ENCODE measurements around the gene GRPEL1.

- TF ChIP-seq, protein P1, sequence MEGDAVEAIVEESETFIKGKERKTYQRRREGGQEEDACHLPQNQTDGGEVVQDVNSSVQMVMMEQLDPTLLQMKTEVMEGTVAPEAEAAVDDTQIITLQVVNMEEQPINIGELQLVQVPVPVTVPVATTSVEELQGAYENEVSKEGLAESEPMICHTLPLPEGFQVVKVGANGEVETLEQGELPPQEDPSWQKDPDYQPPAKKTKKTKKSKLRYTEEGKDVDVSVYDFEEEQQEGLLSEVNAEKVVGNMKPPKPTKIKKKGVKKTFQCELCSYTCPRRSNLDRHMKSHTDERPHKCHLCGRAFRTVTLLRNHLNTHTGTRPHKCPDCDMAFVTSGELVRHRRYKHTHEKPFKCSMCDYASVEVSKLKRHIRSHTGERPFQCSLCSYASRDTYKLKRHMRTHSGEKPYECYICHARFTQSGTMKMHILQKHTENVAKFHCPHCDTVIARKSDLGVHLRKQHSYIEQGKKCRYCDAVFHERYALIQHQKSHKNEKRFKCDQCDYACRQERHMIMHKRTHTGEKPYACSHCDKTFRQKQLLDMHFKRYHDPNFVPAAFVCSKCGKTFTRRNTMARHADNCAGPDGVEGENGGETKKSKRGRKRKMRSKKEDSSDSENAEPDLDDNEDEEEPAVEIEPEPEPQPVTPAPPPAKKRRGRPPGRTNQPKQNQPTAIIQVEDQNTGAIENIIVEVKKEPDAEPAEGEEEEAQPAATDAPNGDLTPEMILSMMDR (IDR thresholded peaks at IDR 0.05; ENCODE audit: low read depth, low read length) = no peak
- no peak for TF ChIP-seq EZH2phosphoT487 (IDR thresholded peaks at IDR 0.05; ENCODE audit: low read depth)
These were observed 40.6 kb downstream of the GRPEL1 start for GRCh38 chr4:7027284-7027683.
